Thyroid gland (tissue), 4 donors: ENCODE data around the gene SETD1A. TPM values are rescaled to one million over a fixed set of nuclear protein-coding genes. Genes with fewer than 3 reads are reported as not detected.

Experiments
- DNase-seq, 2 donors: peaks; one replicate each; pipeline ENCODE4 v3.0.0-alpha.2; 2019
- H3K27ac ChIP-seq, 3 donors: fragments of 200-600 bp; sonication (generic); 1 replicate in 2 of 3; 2 replicates in 1 of 3; pipeline ENCODE4 v1.5.1; 2016 to 2019; ENCODE audit warnings: mild to moderate bottlenecking in 1 of 3, moderate library complexity in 1 of 3
- H3K27me3 ChIP-seq: fragments of 200-600 bp; sonication (generic); one replicate; pipeline ENCODE4 v1.5.1; 2019
- H3K36me3 ChIP-seq, 2 donors: fragments of 200-600 bp; sonication (generic); one replicate each; pipeline ENCODE4 v1.5.1; 2016 to 2019
- H3K4me1 ChIP-seq, 2 donors: fragments of 200-600 bp; sonication (generic); one replicate each; pipeline ENCODE4 v1.5.1; 2017 to 2019
- H3K4me3 ChIP-seq, 3 donors: fragments of 200-600 bp; sonication (generic); replicated peaks in 1 of 3; 1 replicate in 2 of 3; 2 replicates in 1 of 3; pipeline ENCODE4 v1.5.1; 2016; ENCODE audit warnings: mild to moderate bottlenecking in 1 of 3
- H3K9me3 ChIP-seq: fragments of 200-600 bp; sonication (generic); one replicate; pipeline ENCODE4 v1.5.1; 2017
- CTCF ChIP-seq, 6 experiments: fragments of 200-600 bp in 3 of 6; fragments of 450-650 bp in 3 of 6; sonication (generic) in 3 of 6; IDR thresholded peaks; one replicate each; pipeline ENCODE4 v1.5.1; 2016 to 2019; ENCODE audit warnings: antibody characterized with exemption in 6 of 6, mild to moderate bottlenecking in 2 of 6, inconsistent platforms in 1 of 6, moderate library complexity in 1 of 6
- POLR2A ChIP-seq, 2 donors: fragments of 450-650 bp; IDR thresholded peaks; one replicate each; pipeline ENCODE4 v1.6.1; 2017; ENCODE audit warnings: antibody characterized with exemption in 2 of 2, mild to moderate bottlenecking in 2 of 2, moderate library complexity in 1 of 2
- WGBS, 2 donors: methylation state at CpG; one replicate each; pipeline ENCODE4 v1.1.5; 2017; 5-methylcytosine and 5-hydroxymethylcytosine counted together
- intact Hi-C: fragments of 100-400 bp; cut with DNase I; formaldehyde crosslinking; loops from one replicate; pipeline ENCODE4 v1.15.1; 2023
- total RNA-seq, 4 donors: library from RNA; depleted of rRNA; stranded (reverse); fragments of >200 nt; gene quantifications; one replicate each; pipeline ENCODE4 v1.2.3, GENCODE V29; 2016

SETD1A gene
- total RNA-seq, 4 donors from 2014 or later = 7.7 to 11.4 (median 9.2) TPM

GRCh38 chr16:30928390-30928789 lies 29.2 kb upstream of the SETD1A start:
- intact Hi-C loops = no loop called here
- Histone ChIP-seq H3K4me3 (no peak overlapping the region), H3K4me1 (peaks cover 4 to 9% of the 10 kb centered on the region in 2 donors), H3K27me3 (no peaks in the 10 kb centered on the region), H3K27ac (no peak overlapping the region), H3K36me3 (peaks cover 7 to 19% of the 10 kb centered on the region in 2 donors), H3K9me3 (no peaks in the 10 kb centered on the region)
- 93 to 94% methylated on average over 11 of the region's 11 CpGs for WGBS, 2 donors
- TF ChIP-seq POLR2A (IDR thresholded peaks at IDR 0.05) (no peak), CTCF (IDR thresholded peaks at IDR 0.05) (no peak)
- DNase-seq = no peak

DNA sequence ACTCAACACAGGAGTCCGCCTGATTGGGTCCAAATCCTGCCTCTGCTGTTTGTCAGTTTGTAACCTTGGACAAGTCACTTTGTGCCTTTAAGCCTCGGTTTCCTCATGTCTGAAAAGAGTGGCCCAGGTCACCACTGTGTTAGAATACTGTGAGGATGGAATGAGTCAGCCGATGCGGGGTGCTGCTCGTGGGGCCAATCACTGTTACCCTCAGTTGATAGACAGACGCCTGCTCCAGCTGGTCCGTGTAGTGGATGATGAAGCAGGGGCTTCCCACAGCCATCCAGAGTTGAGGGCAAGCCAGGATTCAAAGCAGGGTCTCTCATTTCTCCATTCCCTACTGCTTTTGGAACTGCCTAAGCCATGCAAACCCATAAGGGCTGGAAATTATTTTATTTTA lies 28.4 kb upstream of the SETD1A start:
- Histone ChIP-seq H3K36me3 (peaks cover 7 to 19% of the 10 kb centered on the region in 2 donors), H3K4me3 (no peak overlapping the region), H3K4me1 (peaks cover 4 to 9% of the 10 kb centered on the region in 2 donors), H3K27ac (no peak overlapping the region), H3K27me3 (no peaks in the 10 kb centered on the region), H3K9me3 (no peaks in the 10 kb centered on the region)
- WGBS, 2 donors = 90 to 91% methylated on average over 6 to 7 of the region's 7 CpGs
- TF ChIP-seq POLR2A (IDR thresholded peaks at IDR 0.05) = no peak
- TF ChIP-seq CTCF (IDR thresholded peaks at IDR 0.05) = no peak
- DNase-seq = no peak
- intact Hi-C loops = no loop called here

DNA sequence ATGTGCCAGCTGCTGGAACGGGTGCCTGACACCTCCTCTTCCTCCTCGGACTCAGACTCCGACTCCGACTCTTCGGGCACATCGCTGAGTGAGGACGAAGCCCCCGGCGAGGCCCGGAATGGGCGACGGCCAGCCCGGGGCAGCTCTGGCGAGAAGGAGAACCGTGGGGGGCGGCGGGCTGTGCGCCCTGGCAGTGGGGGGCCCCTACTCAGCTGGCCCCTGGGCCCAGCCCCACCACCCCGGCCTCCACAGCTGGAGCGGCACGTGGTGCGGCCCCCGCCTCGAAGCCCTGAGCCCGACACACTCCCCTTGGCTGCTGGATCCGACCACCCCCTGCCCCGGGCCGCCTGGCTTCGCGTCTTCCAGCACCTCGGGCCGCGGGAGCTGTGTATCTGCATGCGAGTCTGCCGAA lies 27.4 kb upstream of the SETD1A start:
- H3K4me3 ChIP-seq = no peak overlapping the region
- no peaks in the 10 kb centered on the region for H3K9me3 ChIP-seq
- no peak for DNase-seq
- no peak overlapping the region for H3K27ac ChIP-seq
- intact Hi-C loops = no loop called here
- TF ChIP-seq CTCF (IDR thresholded peaks at IDR 0.05) (no peak), POLR2A (IDR thresholded peaks at IDR 0.05) (no peak)
- 90 to 92% methylated on average over 16 to 19 of the region's 35 CpGs for WGBS, 2 donors
- no peaks in the 10 kb centered on the region for H3K27me3 ChIP-seq
- peaks cover 7 to 19% of the 10 kb centered on the region in 2 donors for H3K36me3 ChIP-seq
- no peaks in the 10 kb centered on the region for H3K4me1 ChIP-seq

DNA sequence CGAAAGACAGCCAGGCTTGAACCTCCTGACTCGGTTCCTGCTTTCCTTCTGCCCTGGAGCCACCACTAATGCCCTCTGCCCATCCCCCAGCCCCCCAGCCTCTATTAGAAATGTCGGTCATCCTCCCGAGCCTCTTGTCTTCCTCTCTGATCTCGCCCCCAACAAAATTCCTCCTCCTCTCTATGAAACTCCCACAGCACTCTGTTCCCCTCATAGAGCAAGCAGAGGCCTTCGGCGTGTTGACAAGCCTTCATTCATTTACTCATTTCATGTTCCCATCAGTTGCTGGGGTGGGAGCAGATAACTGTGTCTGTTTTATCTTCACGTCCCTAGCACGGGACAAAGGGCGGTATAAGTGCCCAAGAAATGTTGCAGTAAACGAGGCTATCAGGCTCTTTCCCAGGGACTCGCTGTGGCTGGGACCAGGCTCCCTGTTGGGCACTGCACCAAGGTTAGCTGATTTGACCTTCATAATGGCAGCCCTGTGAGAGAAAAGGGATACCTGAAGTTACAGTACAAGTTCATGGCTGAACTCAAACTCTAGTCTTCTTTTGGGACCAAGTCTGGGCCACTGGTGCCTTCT lies 26.4 kb upstream of the SETD1A start:
- 78 to 81% methylated on average over 12 of the region's 12 CpGs for WGBS, 2 donors
- intact Hi-C loops = no loop called here
- Histone ChIP-seq H3K27me3 (no peaks in the 10 kb centered on the region), H3K27ac (no peak overlapping the region), H3K9me3 (no peaks in the 10 kb centered on the region), H3K4me1 (no peaks in the 10 kb centered on the region), H3K4me3 (no peak overlapping the region), H3K36me3 (peaks cover 7 to 19% of the 10 kb centered on the region in 2 donors)
- no peak for TF ChIP-seq CTCF (IDR thresholded peaks at IDR 0.05)
- no peak for TF ChIP-seq POLR2A (IDR thresholded peaks at IDR 0.05)
- DNase-seq = no peak

DNA sequence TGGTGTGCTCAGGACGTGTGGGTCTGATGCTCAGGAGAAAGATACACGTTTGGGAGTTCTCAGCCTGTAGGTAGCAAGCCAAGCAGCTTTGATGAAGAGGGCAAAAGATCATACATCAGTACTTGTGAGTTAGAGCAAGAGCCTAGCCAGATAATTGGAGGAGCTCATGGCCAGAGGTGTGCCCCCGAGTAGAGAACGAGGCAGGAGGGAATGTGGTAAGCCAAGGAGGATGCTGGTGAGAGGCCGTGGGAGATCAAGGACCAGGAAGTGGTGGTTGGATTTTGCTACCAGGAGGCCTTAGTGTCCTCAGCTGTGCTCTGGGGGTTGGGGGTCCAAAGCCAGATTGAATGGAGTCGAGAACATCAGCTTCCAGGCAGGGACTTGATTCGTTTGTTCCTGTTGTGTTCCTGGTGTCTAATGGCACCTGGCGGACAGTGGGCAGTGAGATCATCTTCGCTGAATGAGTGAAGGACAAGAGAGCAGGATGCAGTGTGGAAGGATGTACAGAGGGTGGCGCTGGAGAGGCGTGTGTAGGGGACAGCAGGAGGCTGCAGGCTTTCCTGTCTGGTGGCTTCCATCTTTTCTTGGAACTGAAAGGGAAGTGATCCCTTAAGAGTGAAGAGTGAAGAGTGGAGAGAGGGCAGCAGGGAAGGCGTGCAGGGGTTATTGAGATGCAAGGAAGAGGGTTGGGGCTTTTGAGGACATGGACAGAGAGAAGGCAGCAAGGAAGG lies 22.6 kb upstream of the SETD1A start:
- Histone ChIP-seq H3K4me1 (no peaks in the 10 kb centered on the region), H3K9me3 (no peaks in the 10 kb centered on the region), H3K27ac (no peak overlapping the region), H3K27me3 (no peaks in the 10 kb centered on the region), H3K36me3 (peaks cover 7 to 15% of the 10 kb centered on the region in 2 donors), H3K4me3 (no peak overlapping the region)
- 71% methylated on average over 12 of the region's 12 CpGs for WGBS, 2 donors
- intact Hi-C loops = no loop called here
- DNase-seq = no peak
- TF ChIP-seq CTCF (IDR thresholded peaks at IDR 0.05) (peak in 3 of 6 experiments; percentile 13 to 40 (median 32)), POLR2A (IDR thresholded peaks at IDR 0.05) (no peak)
